ENCODE data around the gene SMS. TPM values are rescaled to one million over a fixed set of nuclear protein-coding genes. Genes with fewer than 3 reads are reported as not detected.

The SMS gene
- total RNA-seq, 1 experiment from 2014 or later: 172 TPM

DNA sequence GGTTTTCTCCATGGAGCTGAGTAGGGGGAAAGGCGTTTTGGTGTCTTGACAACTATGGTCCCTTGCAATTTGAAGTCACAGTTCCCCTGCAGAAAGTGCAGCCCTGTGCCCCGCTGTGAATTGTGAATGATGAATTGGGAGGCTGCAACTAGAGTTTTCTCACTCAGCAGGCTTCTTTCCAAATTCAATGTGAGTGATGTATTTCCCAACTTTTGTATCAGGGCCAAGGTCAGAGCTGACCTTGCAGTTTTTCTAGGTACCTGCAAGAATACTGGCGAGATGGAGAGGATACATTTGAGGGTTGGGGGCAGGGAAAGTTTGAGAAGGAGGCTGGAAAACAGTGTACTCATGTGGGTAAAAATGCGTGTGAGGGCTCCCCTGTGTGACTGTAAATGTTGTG lies 103.4 kb downstream of the SMS start:
- POLR2A ChIA-PET: no interaction called here
- no peaks in the 10 kb centered on the region for H3K4me1 ChIP-seq (ENCODE audit: control insufficient read depth, insufficient read depth, low read length)
- in situ Hi-C loops (cut with HindIII; ENCODE audit: low pct_unique_long_range_greater_than_20kb, low sequenced_read_pairs) (no loop called here), intact Hi-C loops (cut with micrococcal nuclease; ENCODE audit: unreplicated experiment) (no loop called here)
- H3K27me3 ChIP-seq (ENCODE audit: control insufficient read depth, insufficient read depth, low read length): no peaks in the 10 kb centered on the region
- TF ChIP-seq POLR2AphosphoS5 (IDR thresholded peaks at IDR 0.05; ENCODE audit: low read depth, low read length) (no peak), TCF7L2 (IDR thresholded peaks at IDR 0.05; ENCODE audit: low read depth, low read length) (no peak), SIN3A (IDR thresholded peaks at IDR 0.05; ENCODE audit: borderline replicate concordance, insufficient read depth, low read depth, low read length) (no peak)
- TF ChIP-seq, protein P1, sequence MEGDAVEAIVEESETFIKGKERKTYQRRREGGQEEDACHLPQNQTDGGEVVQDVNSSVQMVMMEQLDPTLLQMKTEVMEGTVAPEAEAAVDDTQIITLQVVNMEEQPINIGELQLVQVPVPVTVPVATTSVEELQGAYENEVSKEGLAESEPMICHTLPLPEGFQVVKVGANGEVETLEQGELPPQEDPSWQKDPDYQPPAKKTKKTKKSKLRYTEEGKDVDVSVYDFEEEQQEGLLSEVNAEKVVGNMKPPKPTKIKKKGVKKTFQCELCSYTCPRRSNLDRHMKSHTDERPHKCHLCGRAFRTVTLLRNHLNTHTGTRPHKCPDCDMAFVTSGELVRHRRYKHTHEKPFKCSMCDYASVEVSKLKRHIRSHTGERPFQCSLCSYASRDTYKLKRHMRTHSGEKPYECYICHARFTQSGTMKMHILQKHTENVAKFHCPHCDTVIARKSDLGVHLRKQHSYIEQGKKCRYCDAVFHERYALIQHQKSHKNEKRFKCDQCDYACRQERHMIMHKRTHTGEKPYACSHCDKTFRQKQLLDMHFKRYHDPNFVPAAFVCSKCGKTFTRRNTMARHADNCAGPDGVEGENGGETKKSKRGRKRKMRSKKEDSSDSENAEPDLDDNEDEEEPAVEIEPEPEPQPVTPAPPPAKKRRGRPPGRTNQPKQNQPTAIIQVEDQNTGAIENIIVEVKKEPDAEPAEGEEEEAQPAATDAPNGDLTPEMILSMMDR (IDR thresholded peaks at IDR 0.05): no peak
- TF ChIP-seq, protein P2, sequence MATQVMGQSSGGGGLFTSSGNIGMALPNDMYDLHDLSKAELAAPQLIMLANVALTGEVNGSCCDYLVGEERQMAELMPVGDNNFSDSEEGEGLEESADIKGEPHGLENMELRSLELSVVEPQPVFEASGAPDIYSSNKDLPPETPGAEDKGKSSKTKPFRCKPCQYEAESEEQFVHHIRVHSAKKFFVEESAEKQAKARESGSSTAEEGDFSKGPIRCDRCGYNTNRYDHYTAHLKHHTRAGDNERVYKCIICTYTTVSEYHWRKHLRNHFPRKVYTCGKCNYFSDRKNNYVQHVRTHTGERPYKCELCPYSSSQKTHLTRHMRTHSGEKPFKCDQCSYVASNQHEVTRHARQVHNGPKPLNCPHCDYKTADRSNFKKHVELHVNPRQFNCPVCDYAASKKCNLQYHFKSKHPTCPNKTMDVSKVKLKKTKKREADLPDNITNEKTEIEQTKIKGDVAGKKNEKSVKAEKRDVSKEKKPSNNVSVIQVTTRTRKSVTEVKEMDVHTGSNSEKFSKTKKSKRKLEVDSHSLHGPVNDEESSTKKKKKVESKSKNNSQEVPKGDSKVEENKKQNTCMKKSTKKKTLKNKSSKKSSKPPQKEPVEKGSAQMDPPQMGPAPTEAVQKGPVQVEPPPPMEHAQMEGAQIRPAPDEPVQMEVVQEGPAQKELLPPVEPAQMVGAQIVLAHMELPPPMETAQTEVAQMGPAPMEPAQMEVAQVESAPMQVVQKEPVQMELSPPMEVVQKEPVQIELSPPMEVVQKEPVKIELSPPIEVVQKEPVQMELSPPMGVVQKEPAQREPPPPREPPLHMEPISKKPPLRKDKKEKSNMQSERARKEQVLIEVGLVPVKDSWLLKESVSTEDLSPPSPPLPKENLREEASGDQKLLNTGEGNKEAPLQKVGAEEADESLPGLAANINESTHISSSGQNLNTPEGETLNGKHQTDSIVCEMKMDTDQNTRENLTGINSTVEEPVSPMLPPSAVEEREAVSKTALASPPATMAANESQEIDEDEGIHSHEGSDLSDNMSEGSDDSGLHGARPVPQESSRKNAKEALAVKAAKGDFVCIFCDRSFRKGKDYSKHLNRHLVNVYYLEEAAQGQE (IDR thresholded peaks at IDR 0.05; ENCODE audit: insufficient read depth in 1 of 2, low read depth in 2 of 2, low read length in 1 of 2): no peak
- no peaks in the 10 kb centered on the region for H3K9me3 ChIP-seq (ENCODE audit: control insufficient read depth, insufficient read depth, low read depth, low read length)
- no peak overlapping the region for H3K27ac ChIP-seq (ENCODE audit: low read length)
- no peaks in the 10 kb centered on the region for H3K36me3 ChIP-seq (ENCODE audit: control insufficient read depth, insufficient read depth, low read length)
- no peak for DNase-seq (ENCODE audit: low read depth, low spot score)
- CTCF ChIA-PET: no interaction called here
- no peak overlapping the region for H3K4me3 ChIP-seq (ENCODE audit: low read depth in 2 of 2, low read length in 2 of 2)
- no peak for ATAC-seq
- BruUV-seq (replicated peaks): no TSS peak

Other genes with a start within 250 kb of the SMS start
- gene SMPX, start 182.6 kb upstream of the SMS start, total RNA-seq (2021; ENCODE audit: unreplicated experiment): not detected
- gene MBTPS2, start 101.1 kb upstream of the SMS start, total RNA-seq (2021; ENCODE audit: unreplicated experiment): 13.5 TPM
- 2.0 TPM for gene YY2, start 84.7 kb upstream of the SMS start, total RNA-seq (2021; ENCODE audit: unreplicated experiment)
- gene PHEX, start 91.6 kb downstream of the SMS start, total RNA-seq (2021; ENCODE audit: unreplicated experiment): 0.23 TPM